Neural crest cell (in vitro differentiated cells): ENCODE measurements around the gene TXNDC11. TPM values are rescaled to one million over a fixed set of nuclear protein-coding genes. Genes with fewer than 3 reads are reported as not detected.
A peak's percentile ranks its signal among the peaks of the same experiment; 100 is the strongest.

Experiments used
- DNase-seq: peaks from one replicate; pipeline ENCODE4 v3.0.0; 2021; ENCODE audit warnings: low read depth, mixed read lengths, low spot score
- H3K27ac Mint-ChIP-seq: one replicate; pipeline ENCODE4 v1.8.0; 2021; ENCODE audit warnings: mild to moderate bottlenecking, mixed read lengths; ENCODE audit not compliant: unreplicated experiment
- H3K27me3 Mint-ChIP-seq: 2 replicates; pipeline ENCODE4 v1.8.0; 2021; ENCODE audit warnings: low read depth, mild to moderate bottlenecking, mixed read lengths
- H3K36me3 Mint-ChIP-seq: 2 replicates; pipeline ENCODE4 v1.8.0; 2021; ENCODE audit warnings: low read depth, mild to moderate bottlenecking, mixed read lengths
- H3K4me1 Mint-ChIP-seq: 2 replicates; pipeline ENCODE4 v1.8.0; 2021; ENCODE audit warnings: mixed read lengths
- H3K4me3 Mint-ChIP-seq: one replicate; pipeline ENCODE4 v1.8.0; 2021; ENCODE audit warnings: mild to moderate bottlenecking, mixed read lengths
- H3K9me3 Mint-ChIP-seq: 2 replicates; pipeline ENCODE4 v1.8.0; 2021; ENCODE audit warnings: mixed read lengths
- CTCF ChIP-seq: fragments of 200-600 bp; sonication (generic); conservative IDR thresholded peaks from 2 replicates; pipeline ENCODE4 v1.5.0; 2021; ENCODE audit warnings: antibody characterized with exemption, mild to moderate bottlenecking
- total RNA-seq: library from RNA; stranded (reverse); gene quantifications from 2 replicates; pipeline ENCODE4 v1.2.1, GENCODE V29; 2021

TXNDC11 gene
- total RNA-seq, 1 donor from 2014 or later = 16.9 TPM

GRCh38 chr16:11757671-11758545 is 15.3 kb upstream of the TXNDC11 start:
- no peaks in the 10 kb centered on the region for H3K4me1 Mint-ChIP-seq
- peaks cover 20% of the 10 kb centered on the region for H3K36me3 Mint-ChIP-seq
- no peak for DNase-seq
- no peak overlapping the region for H3K4me3 Mint-ChIP-seq
- H3K27me3 Mint-ChIP-seq = no peaks in the 10 kb centered on the region
- H3K9me3 Mint-ChIP-seq = no peaks in the 10 kb centered on the region
- H3K27ac Mint-ChIP-seq = peak overlapping the region; percentile 31
- no peak for TF ChIP-seq CTCF

GRCh38 chr16:11756248-11756647 is 13.6 kb upstream of the TXNDC11 start:
- Mint-ChIP-seq H3K4me3 (no peak overlapping the region), H3K4me1 (no peaks in the 10 kb centered on the region), H3K36me3 (peaks cover 16% of the 10 kb centered on the region), H3K9me3 (no peaks in the 10 kb centered on the region), H3K27ac (no peak overlapping the region), H3K27me3 (no peaks in the 10 kb centered on the region)
- no peak for DNase-seq
- TF ChIP-seq CTCF = no peak

GRCh38 chr16:11755022-11755760 is 12.5 kb upstream of the TXNDC11 start:
- peak overlapping the region; percentile 7 for H3K27ac Mint-ChIP-seq

GRCh38 chr16:11752856-11753255 is 10.2 kb upstream of the TXNDC11 start:
- H3K4me3 Mint-ChIP-seq = no peak overlapping the region
- no peaks in the 10 kb centered on the region for H3K4me1 Mint-ChIP-seq
- H3K36me3 Mint-ChIP-seq = peaks cover 23% of the 10 kb centered on the region
- H3K27ac Mint-ChIP-seq = no peak overlapping the region
- H3K27me3 Mint-ChIP-seq = no peaks in the 10 kb centered on the region
- no peak for TF ChIP-seq CTCF
- H3K9me3 Mint-ChIP-seq = no peaks in the 10 kb centered on the region
- DNase-seq = no peak

More at GRCh38 chr16:11755022-11755760, 12.5 kb upstream of the TXNDC11 start:
- no peaks in the 10 kb centered on the region for H3K27me3 Mint-ChIP-seq
- no peaks in the 10 kb centered on the region for H3K9me3 Mint-ChIP-seq
- no peak overlapping the region for H3K4me3 Mint-ChIP-seq
- no peak for DNase-seq
- no peak for TF ChIP-seq CTCF
- peaks cover 17% of the 10 kb centered on the region for H3K36me3 Mint-ChIP-seq
- no peaks in the 10 kb centered on the region for H3K4me1 Mint-ChIP-seq

- no peaks in the 10 kb centered on the region for H3K27me3 Mint-ChIP-seq
- DNase-seq = no peak
- peaks cover 15% of the 10 kb centered on the region for H3K36me3 Mint-ChIP-seq
- TF ChIP-seq CTCF = no peak
- H3K4me3 Mint-ChIP-seq = no peak overlapping the region
- no peaks in the 10 kb centered on the region for H3K9me3 Mint-ChIP-seq
- H3K4me1 Mint-ChIP-seq = no peaks in the 10 kb centered on the region
- no peak overlapping the region for H3K27ac Mint-ChIP-seq
These were observed 7.4 kb upstream of the TXNDC11 start for GRCh38 chr16:11750056-11750455.
